IPS-NIHi7 (cell line): ENCODE results near the gene CCZ1B.
"Not testable (repeated sequence)": the region's sequence is repeated elsewhere in the genome, so short reads cannot be mapped to it uniquely, and the experiment has no call there.

Source experiments
- DNase-seq: peaks from one replicate; pipeline ENCODE4 v3.0.0; 2012; ENCODE audit warnings: mixed read lengths; ENCODE audit errors: extremely low spot score

The CCZ1B gene

DNA sequence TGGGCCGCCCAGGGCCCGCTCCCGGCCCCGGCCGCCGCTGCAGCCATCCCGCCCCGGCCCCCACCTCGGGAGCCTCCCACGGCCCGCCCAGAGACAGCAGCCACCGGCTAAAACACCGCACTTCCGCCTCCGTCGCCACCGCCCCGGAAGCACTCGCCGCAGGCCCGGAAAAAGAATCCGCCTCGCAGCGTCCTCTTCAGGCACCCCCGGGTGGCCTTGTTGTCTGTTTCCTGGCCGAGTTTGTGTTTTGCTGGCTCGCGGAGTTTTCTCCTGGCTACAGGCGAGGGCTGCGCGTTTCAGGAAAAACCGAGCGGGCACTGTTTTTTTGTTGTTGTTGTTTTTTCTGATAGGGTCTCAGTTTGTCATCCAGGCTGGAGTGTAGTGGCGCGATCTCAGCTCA lies at the start of gene CCZ1B:
Gene CCZ1B (minus strand): TSS at position 125 of the 400 bp plus-strand sequence. CDS start 78 bp downstream, at position 47.
- not testable (repeated sequence) for DNase-seq

DNA sequence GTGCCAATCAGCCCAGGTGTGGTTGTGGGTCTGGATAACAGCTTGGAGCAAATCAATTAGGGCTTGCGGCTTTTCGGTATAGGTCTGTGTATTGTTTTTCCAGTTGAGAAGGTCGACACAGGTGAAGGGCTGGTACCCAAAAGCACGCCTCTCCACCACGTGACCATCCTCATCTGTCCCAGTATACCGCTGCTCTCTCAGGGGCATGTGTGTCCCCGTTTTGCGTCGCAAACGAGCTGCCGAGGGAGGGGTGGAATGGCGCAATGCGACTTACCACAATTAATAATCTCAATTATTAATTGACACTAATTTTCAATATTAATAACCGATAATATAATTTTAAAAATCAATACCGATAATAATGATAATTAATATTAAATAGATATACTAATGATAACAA lies 48.9 kb upstream of the CCZ1B start:
- DNase-seq: not testable (repeated sequence)

DNA sequence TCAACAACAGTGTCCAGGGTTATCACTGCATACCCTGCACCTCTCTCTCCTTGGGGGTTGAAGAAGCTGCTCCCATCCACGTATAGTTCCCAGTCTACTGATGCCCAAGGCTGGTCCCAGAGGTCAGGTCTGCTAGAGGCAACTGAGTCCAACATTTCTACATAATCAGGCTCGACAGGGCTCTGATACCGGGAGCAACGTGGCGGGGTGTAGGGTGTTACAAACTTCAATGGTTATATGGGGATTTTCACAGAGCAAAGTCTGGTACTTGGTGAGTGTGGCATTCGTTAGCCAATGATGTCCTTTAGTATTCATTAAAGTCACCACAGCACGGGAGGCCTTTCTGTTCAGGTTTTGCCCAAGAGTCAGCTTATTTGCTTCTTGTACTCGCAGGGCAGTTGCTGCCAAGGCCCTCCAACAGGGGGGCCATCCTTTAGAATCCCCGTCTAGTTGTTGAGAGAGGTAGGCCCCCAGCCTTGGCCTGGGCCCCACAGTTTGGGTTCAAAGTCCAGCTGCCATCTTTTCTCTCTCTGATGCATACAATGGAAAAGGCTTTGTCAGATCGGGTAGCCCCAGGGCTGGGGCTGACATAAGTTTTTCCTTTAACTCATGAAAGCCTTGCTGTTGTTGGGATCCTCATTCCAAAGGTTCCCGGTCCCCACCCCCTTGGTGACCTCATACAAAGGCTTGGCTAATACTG lies 46.3 kb upstream of the CCZ1B start:
- DNase-seq: not testable (repeated sequence)

DNA sequence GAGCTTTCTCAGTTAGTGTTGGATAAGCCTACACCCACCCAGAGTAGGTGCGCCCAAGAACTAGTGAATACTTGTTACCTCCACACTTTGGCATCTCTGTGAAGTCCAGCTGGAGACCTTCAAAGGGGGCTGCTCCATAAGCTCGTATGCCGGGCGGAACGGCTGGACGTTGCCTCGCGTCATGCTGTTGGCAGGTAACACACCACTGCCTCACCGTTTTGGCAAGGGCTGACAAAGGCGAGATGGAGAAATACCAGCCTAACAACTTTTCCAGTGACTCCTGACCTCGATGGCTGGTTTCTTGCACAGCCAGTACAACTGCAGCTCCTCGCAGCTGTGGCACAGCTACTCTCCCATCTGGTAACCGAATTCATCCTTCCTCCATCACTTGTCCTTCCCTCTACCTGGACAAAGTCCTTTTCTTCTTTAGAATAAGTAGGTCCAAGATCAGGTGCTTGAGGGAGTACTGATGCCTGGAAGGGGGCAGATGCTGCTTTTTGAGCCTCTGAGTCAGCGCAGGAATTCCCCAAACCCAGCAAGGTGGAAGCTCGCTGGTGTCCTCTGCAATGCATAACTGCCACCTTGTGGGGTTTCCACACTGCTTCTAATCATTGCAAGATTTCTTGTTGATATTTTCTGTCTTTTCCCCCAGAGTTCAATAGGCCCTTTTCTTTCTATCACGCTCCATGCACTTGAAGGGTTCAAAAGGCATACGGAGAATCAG lies 45.5 kb upstream of the CCZ1B start:
- DNase-seq: not testable (repeated sequence)

DNA sequence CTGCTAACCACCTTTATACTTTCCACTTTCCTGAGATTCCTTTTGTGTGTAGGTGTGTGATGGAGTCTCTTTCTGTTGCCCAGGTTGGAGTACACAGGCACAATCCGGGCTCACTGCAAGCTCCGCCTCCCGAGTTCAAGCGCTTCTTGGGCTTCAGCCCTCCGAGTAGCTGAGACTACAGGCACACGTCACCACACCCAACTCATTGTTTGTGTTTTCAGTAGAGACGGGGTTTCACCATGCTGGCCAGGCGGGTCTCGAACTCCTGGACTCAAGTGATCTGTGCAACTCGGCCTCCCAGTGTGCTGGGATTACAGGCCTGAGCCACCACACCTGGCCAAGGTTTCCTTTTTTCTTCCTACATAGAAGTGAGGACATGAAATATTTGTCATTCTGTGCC lies 38.7 kb upstream of the CCZ1B start:
- not testable (repeated sequence) for DNase-seq

DNA sequence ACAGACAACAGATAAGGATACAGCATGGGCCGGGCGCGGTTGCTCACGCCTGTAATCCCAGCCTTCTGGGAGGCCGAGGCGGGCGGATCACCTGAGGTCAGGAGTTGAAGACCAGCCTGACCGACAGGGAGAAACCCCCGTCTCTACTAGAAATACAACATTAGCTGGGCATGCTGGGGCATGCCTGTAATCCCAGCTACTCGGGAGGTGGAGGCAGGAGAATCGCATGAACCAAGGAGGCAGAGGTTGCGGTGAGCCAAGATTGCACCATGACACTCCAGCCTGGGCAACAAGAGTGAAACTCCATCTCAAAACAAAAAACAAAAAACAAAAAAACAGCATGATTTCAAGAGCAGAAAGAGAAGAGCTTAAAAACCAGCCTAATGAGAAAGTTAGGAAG lies 38.1 kb upstream of the CCZ1B start:
- not testable (repeated sequence) for DNase-seq

DNA sequence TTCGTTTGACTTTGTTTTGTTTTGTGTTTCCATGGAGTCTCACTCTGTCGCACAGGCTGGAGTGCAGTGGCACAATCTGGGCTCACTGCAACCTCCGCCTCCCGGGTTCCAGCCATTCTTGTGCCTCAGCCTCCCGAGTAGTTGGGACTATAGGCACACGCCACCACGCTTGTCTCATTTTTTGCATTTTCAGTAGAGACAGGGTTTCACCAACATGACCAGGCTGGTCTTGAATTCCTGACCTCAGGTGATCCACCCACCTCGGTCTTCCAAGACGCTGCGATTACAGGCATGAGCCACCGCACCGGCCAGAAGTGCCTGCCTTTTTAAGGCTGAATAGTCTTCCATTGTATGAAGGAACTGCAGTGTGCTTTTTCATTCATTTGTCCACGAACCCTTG lies 36.8 kb upstream of the CCZ1B start:
- DNase-seq: not testable (repeated sequence)

DNA sequence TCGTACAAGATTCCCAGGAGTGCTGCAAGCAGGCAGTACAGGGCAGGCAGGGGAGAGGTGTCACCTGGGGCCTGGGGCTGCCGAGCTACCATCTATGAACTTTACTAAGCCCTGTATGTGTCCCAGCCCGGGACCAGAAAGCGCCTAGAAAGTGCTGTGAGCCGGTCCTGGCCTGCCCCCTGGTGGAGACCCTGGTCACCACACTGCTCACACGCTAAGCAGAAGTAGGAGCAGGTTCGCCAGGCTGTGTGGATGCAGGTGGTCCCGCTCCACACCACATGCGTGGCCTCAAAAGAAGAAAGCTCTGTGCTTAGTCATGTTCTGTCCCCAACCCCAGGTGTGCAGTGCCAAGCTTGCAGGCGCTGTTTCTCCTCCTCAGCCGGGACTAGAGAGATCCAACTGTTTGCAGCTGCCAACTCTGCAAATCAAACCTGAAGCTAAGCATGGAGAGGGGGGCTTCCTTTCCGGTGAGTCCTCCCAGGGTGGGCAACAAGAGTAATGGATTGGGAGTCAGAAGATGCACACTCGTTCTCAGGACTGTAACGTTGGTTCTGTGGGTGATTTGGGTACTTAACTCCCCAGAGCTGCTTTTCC lies 31.7 kb upstream of the CCZ1B start:
- DNase-seq: peak; percentile 58

DNA sequence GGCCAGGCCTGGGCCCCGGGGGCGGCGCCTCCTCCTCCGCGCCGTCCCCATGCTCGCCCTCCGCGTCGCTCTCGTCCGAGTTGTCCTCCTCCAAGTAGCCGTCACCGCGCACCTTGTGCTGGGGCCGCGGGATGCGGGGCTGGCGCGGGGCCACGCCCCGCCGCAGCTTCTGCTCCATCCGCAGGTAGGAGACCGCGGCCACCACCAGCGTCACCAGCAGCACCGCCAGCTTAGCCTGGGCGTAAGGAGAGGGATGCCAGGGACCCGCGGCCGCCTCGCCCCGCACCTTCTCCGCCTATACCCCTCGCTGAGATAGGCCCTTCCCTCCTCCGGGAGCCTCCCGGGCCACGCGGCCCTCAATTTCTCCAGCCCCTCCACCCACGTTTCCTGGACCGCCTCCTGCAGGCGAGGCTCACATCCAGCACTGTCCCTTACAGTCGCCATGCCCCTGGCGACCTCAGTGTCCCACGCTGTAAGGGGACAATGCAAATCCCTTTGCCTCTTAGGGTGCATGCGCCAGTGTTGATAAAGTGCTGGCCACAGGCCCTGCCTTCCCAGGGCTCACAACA lies 29.6 kb upstream of the CCZ1B start:
- not testable (repeated sequence) for DNase-seq

DNA sequence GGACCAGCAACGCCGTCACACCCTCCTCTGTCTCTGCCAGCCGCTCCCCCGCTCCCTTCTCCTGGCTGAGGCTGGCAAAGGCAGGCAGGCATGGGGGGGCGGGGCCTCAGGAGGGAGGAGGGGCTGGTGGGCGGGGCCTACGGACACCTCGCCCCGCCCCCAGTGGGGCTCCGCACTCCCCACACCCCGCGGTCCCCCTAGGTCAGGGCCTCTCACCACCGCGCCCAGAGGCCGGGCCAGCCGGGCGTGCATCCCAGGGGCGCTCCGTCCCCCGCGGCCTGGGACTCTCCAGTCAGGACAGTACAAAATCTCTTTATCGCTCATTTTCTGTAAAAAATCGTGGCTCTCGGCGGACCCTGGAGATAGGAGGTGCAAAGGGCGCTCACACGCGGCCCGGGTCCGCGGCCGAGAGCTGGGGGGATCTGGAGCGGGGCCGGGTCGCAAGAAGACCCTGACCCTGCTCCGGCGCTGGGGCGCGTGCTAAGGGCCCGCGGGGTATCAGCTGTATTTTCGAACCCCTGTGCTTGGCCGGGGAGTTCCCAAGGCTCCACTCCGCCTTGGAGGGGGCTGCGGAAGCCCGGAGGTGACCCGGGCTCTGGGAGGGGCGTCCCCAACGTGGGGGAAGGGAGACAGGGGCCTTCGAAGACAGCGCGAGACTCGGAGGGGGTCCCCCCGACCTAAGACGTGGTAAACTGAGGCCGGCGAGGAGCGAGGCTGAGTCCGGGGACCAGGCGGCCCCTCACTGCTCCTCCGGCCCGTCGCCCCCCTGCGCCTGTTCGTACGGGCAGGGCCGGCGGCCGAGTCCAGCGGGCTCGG lies 28.9 kb upstream of the CCZ1B start:
- not testable (repeated sequence) for DNase-seq

DNA sequence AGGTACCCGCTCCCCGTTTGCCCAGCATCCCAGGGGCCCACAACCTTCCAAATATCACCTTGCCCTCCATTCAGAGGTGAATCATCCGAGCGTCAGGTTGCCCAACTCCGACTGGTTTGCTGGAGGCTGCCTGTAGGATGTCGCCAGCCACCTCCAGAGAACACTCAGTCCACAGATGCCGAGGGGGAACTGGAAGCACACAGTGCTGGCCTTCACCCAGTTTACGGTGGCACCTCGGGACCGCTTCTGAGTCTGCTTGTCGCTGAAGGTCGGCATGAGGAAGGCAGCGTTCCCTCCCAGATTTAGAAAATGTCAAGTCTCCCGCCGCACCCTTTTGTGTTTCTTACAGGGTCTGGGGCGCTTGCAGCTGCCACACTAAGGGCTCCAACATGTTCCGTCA lies 27.6 kb upstream of the CCZ1B start:
- not testable (repeated sequence) for DNase-seq

DNA sequence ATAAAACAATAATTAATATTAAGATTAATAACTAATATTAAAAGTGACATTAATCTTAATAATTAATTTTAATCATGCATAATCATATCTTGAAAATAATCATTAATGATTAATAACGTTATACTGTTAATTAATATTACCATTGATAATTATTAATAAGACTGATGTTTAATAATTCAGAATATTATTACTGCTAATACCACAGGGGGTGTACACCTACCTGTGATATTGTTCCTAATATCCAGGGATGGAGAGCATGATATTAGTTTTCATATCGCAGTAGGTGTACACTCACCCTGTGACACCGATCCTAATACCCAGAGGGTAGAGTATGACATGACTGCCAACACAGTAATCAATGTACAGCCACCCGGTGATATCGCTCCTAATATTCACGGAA lies 23.1 kb upstream of the CCZ1B start:
- not testable (repeated sequence) for DNase-seq

DNA sequence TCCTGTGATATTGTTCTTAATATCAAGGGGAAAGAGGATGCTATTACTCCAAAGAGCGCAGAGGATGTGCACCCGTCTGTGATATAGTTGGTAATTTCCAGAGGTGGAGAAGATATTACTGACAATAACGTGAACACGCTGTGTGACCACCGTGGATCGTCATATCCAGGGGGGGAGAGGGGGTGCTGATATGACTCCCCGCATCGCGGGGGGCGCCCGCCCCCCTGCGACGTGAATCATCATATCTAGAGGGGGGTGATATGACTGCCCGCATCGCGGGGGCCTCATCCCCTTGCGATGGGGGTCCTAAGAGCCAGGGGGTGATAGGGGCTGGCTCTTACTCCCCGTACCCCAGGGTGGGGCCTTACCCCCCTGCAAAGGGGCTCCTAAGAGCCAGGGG lies 21.7 kb upstream of the CCZ1B start:
- DNase-seq: not testable (repeated sequence)

DNA sequence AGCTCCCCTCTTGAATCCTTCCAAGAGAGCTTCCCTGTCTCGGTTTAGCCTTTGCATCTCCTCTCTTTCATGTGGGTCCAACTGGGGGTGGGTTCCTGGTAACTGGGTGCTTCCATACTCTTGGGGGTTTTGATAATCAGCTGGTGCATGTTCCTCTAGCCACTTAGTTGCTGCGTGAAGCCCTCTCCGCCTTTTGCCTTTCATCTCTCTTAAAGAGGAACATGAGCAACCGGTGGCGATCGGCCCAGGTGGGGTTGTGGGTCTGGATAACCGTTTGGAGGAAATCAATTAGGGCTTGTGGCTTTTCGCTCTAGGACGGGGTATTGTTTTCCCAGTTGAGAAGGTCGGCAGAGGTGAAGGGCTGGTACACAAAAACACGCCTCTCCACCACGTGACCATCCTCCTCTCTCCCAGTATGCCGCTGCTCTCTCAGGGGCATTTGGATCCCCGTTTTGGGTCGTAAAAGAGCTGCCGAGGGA lies 19.9 kb upstream of the CCZ1B start:
- DNase-seq: not testable (repeated sequence)

DNA sequence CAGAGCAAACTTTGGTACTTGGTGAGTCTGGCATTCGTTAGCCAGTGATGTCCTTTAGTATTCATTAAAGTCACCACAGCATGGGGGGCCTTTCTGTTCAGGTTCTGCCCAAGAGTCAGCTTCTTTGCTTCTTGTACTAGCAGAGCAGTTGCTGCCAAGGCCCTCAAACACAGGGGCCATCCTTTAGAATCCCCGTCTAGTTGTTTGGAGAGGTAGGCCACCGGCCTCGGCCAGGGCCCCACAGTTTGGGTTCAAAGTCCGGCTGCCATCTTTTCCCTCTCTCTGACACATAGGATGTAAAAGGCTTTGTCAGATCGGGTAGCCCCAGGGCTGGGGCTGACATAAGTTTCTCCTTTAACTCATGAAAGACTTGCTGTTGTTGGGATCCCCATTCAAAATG lies 17.6 kb upstream of the CCZ1B start:
- DNase-seq: not testable (repeated sequence)

DNA sequence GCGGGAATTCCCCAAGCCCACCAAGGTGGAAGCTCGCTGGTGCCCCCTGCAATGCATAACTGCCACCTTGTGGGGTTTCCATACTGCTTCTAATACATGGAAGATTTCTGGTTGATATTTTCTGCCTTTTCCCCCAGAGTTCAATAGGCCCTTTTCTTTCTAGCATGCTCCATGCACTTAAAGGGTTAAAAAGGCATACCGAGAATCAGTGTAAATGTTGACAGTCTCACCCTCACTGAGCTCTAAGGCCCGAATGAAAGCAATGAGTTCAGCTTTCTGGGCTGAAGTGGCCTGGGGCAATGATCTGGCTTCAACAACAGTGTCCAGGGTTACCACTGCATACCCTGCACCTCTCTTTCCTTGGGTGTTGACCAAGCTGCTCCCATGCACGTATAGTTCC lies 17.0 kb upstream of the CCZ1B start:
- DNase-seq: not testable (repeated sequence)

DNA sequence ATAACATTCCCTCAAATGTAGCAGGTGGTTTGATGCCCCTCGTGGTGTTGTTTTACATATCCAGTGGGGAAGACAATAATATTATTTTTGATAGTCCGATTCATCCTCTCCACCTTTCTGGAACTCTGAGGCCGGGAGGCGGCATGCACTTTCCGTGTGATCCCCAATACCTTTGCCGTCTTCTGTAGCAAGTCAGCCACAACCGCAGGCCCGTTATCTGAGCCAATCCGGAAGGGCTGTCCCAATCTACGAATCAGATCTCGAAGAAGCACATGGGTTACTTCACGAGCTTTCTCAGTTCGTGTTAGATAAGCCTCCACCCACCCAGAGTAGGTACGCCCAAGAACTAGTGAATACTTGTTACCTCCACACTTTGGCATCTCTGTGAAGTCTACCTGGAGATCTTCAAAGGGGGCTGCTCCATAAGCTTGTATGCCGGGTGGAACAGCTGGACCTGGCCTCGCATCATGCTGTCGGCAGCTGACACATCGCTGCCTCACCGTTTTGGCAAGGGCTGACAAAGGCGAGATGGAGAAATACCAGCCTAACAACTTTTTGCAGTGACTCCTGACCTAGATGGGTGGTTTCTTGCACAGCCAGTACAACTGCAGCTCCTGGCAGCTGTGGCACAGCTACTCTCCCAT lies 16.3 kb upstream of the CCZ1B start:
- DNase-seq: not testable (repeated sequence)

DNA sequence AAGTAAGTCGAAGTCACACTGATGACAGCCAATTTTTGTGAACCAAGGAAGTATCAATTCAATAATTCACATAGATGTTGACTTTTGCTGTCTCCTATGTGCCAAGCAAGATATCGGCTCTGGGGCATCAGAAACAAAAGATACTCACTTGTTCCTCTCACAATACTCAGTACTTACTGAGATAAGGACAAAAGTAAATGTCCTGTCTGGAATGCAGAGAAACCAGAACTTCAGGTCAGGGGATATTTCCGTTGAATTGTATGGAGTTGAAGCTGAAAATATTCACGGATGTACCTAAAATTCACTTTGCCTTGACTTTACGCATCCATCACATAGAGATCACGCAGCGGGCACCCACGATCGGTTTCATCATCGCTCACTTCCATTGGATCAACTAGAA lies 11.0 kb upstream of the CCZ1B start:
- DNase-seq: not testable (repeated sequence)

DNA sequence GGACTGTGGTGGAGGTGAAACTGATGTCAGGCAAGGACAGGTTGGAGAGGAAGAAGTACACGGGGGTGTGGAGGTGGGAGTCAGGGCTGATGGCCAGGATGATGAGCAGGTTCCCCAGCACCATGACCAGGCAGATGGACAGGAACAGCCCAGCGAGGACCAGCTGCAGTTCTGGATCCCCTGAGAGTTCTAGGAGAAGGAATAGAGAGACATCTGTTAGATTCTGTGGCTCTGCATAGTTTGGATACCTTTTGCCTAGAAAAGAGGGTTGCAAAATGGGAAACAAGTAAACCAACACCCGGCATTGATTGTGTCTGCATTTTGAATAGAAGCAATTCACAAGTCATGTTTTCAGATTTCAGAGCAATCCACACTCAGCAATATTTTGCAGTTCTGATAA lies 9.4 kb upstream of the CCZ1B start:
- not testable (repeated sequence) for DNase-seq

DNA sequence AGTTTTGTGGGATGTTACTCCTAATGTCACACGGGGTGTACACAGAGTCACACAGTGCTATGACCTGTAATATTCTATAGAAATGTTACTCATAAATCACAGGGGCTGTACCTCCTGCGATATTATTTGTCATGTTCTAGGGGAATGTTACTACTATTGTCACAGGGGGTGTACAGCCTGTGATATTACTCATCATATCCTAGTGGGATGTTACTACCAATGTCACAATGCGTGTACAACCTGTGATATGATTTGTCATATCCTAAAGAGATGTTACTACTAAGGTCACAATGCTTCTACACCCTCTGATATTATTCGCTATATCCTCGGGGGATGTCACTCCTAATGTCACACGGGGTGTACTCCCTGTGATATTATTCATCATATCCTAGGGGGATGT lies 7.6 kb upstream of the CCZ1B start:
- no peak for DNase-seq
